Trophoblast cell (in vitro differentiated cells and primary cell): ENCODE measurements around the gene DRC7.

Source experiments
- DNase-seq, 2 donors: peaks; one replicate each; pipeline ENCODE4 v3.0.0-alpha.2; 2016
- H2AFZ ChIP-seq: 2 replicates; pipeline ENCODE4 v1.6.1; 2013; ENCODE audit warnings: low read length, moderate library complexity, mild to moderate bottlenecking; ENCODE audit not compliant: insufficient read depth, poor library complexity
- H2AK5ac ChIP-seq: 2 replicates; pipeline ENCODE4 v1.6.1; 2013; ENCODE audit warnings: mild to moderate bottlenecking, low read length
- H2BK120ac ChIP-seq: 2 replicates; pipeline ENCODE4 v1.6.1; 2013; ENCODE audit warnings: low read length, mild to moderate bottlenecking, moderate library complexity; ENCODE audit not compliant: insufficient read depth, poor library complexity
- H2BK12ac ChIP-seq: 2 replicates; pipeline ENCODE4 v1.6.1; 2013; ENCODE audit warnings: mild to moderate bottlenecking, low read length, moderate library complexity
- H2BK5ac ChIP-seq: 2 replicates; pipeline ENCODE4 v1.6.1; 2013; ENCODE audit warnings: low read length, low read depth, moderate library complexity, mild to moderate bottlenecking; ENCODE audit not compliant: poor library complexity
- H3K14ac ChIP-seq: 2 replicates; pipeline ENCODE4 v1.6.1; 2013; ENCODE audit warnings: mild to moderate bottlenecking, low read length
- H3K18ac ChIP-seq: 2 replicates; pipeline ENCODE4 v1.6.1; 2013; ENCODE audit warnings: mild to moderate bottlenecking, low read length
- H3K23ac ChIP-seq: 2 replicates; pipeline ENCODE4 v1.6.1; 2013; ENCODE audit warnings: low read length
- H3K27ac ChIP-seq: 2 replicates; pipeline ENCODE4 v1.5.1; 2013; ENCODE audit warnings: low read depth, mild to moderate bottlenecking, inconsistent platforms, low read length, moderate library complexity
- H3K27me3 ChIP-seq: 2 replicates; pipeline ENCODE4 v1.6.1; 2013; ENCODE audit warnings: inconsistent platforms, mild to moderate bottlenecking, low read length, moderate library complexity; ENCODE audit not compliant: insufficient read depth
- H3K36me3 ChIP-seq, 2 experiments: 1 replicate in 1 of 2; 2 replicates in 1 of 2; pipeline ENCODE4 v1.6.1; 2013; ENCODE audit warnings: low read length in 2 of 2, mild to moderate bottlenecking in 2 of 2, moderate library complexity in 1 of 2; ENCODE audit not compliant: insufficient read depth in 2 of 2, control insufficient read depth in 1 of 2
- H3K4ac ChIP-seq: 2 replicates; pipeline ENCODE4 v1.6.1; 2013; ENCODE audit warnings: low read depth, mild to moderate bottlenecking, low read length, moderate library complexity
- H3K4me1 ChIP-seq, 2 experiments: 1 replicate in 1 of 2; 2 replicates in 1 of 2; pipeline ENCODE4 v1.6.1; 2013; ENCODE audit warnings: low read length in 2 of 2, mild to moderate bottlenecking in 2 of 2, moderate library complexity in 1 of 2; ENCODE audit not compliant: insufficient read depth in 2 of 2, control insufficient read depth in 1 of 2
- H3K4me2 ChIP-seq: 2 replicates; pipeline ENCODE4 v1.6.1; 2013; ENCODE audit warnings: inconsistent platforms, mild to moderate bottlenecking, low read length, moderate library complexity
- H3K4me3 ChIP-seq: 2 replicates; pipeline ENCODE4 v1.5.1; 2013; ENCODE audit warnings: mild to moderate bottlenecking, low read depth, low read length, inconsistent platforms
- H3K79me1 ChIP-seq: one replicate; pipeline ENCODE4 v1.6.1; 2013; ENCODE audit warnings: low read length
- H3K79me2 ChIP-seq: 2 replicates; pipeline ENCODE4 v1.6.1; 2013; ENCODE audit warnings: low read length, mild to moderate bottlenecking; ENCODE audit not compliant: control insufficient read depth, insufficient read depth, poor library complexity
- H3K9ac ChIP-seq: 2 replicates; pipeline ENCODE4 v1.6.1; 2013; ENCODE audit warnings: mild to moderate bottlenecking, low read length
- H3K9me3 ChIP-seq: 2 replicates; pipeline ENCODE4 v1.6.1; 2013; ENCODE audit warnings: low read depth, mild to moderate bottlenecking, control low read depth, inconsistent platforms, low read length; ENCODE audit not compliant: insufficient read depth
- H4K12ac ChIP-seq: 2 replicates; pipeline ENCODE4 v1.6.1; 2013; ENCODE audit warnings: low read depth, mild to moderate bottlenecking, low read length, moderate library complexity
- H4K8ac ChIP-seq: 2 replicates; pipeline ENCODE4 v1.6.1; 2013; ENCODE audit warnings: low read depth, mild to moderate bottlenecking, low read length, moderate library complexity
- H4K91ac ChIP-seq: one replicate; pipeline ENCODE4 v1.6.1; 2013; ENCODE audit warnings: low read depth, mild to moderate bottlenecking, low read length, moderate library complexity
- WGBS: extraction: QIAGEN DNeasy Blood & Tissue Kit; methylation state at CpG from one replicate; pipeline ENCODE4 v1.1.7; 2013; ENCODE audit warnings: missing lambda C conversion rate; ENCODE audit not compliant: insufficient read length, insufficient coverage; ENCODE audit errors: extremely low coverage; 5-methylcytosine and 5-hydroxymethylcytosine counted together

The DRC7 gene

GRCh38 chr16:57740423-57741071 is 45.9 kb downstream of the DRC7 start:
- Histone ChIP-seq H4K8ac (no peak overlapping the region), H3K4me1 (peaks cover 10% of the 10 kb centered on the region in 2 experiments), H2AK5ac (no peak overlapping the region), H3K79me2 (no peaks in the 10 kb centered on the region), H2BK12ac (no peak overlapping the region), H3K4me2 (no peak overlapping the region), H3K4ac (no peak overlapping the region), H3K79me1 (no peaks in the 10 kb centered on the region), H2BK120ac (no peak overlapping the region), H3K36me3 (peaks cover 0 to 2% of the 10 kb centered on the region in 2 experiments), H2BK5ac (no peak overlapping the region), H2AFZ (no peak overlapping the region), H3K18ac (no peak overlapping the region), H4K91ac (no peak overlapping the region), H3K23ac (no peak overlapping the region), H3K27me3 (no peaks in the 10 kb centered on the region), H3K14ac (no peak overlapping the region), H3K27ac (no peak overlapping the region), H3K9ac (no peak overlapping the region), H4K12ac (no peak overlapping the region), H3K4me3 (no peak overlapping the region), H3K9me3 (peaks cover 5% of the 10 kb centered on the region)
- DNase-seq = no peak
- WGBS = no CpG with 5 or more reads among the region's 24 CpGs

- Histone ChIP-seq H3K4ac (no peak overlapping the region), H3K79me1 (no peaks in the 10 kb centered on the region), H3K79me2 (no peaks in the 10 kb centered on the region), H4K91ac (no peak overlapping the region), H3K27me3 (no peaks in the 10 kb centered on the region), H2AK5ac (no peak overlapping the region), H3K14ac (no peak overlapping the region), H3K4me2 (no peak overlapping the region), H4K12ac (no peak overlapping the region), H2AFZ (no peak overlapping the region), H3K9ac (no peak overlapping the region), H3K36me3 (peaks cover 0 to 2% of the 10 kb centered on the region in 2 experiments), H3K27ac (no peak overlapping the region), H2BK5ac (no peak overlapping the region), H2BK12ac (no peak overlapping the region), H3K9me3 (peaks cover 5% of the 10 kb centered on the region), H2BK120ac (no peak overlapping the region), H3K4me1 (peaks cover 2 to 3% of the 10 kb centered on the region in 2 experiments), H4K8ac (no peak overlapping the region), H3K4me3 (no peak overlapping the region), H3K18ac (no peak overlapping the region), H3K23ac (no peak overlapping the region)
- WGBS = no CpG with 5 or more reads among the region's 16 CpGs
- no peak for DNase-seq
These were observed 47.1 kb downstream of the DRC7 start for GRCh38 chr16:57741660-57742191.

- no peak overlapping the region for H2AK5ac ChIP-seq
- H4K91ac ChIP-seq = no peak overlapping the region
- H3K18ac ChIP-seq = no peak overlapping the region
- H3K9ac ChIP-seq = peak overlapping the region; percentile 12
- no peak overlapping the region for H3K4ac ChIP-seq
- no peaks in the 10 kb centered on the region for H3K79me2 ChIP-seq
- H4K12ac ChIP-seq = no peak overlapping the region
- H4K8ac ChIP-seq = no peak overlapping the region
- H2BK120ac ChIP-seq = no peak overlapping the region
- DNase-seq = no peak
- H2AFZ ChIP-seq = no peak overlapping the region
- H3K23ac ChIP-seq = no peak overlapping the region
- H3K4me1 ChIP-seq = no peaks in the 10 kb centered on the region
- no peaks in the 10 kb centered on the region for H3K27me3 ChIP-seq
- H3K14ac ChIP-seq = no peak overlapping the region
- no peak overlapping the region for H3K27ac ChIP-seq
- H3K36me3 ChIP-seq = peaks cover 0 to 2% of the 10 kb centered on the region in 2 experiments
- H3K4me3 ChIP-seq = no peak overlapping the region
- no peaks in the 10 kb centered on the region for H3K79me1 ChIP-seq
- no peak overlapping the region for H2BK12ac ChIP-seq
- no CpG with 5 or more reads among the region's 4 CpGs for WGBS
- no peak overlapping the region for H3K4me2 ChIP-seq
- H3K9me3 ChIP-seq = peaks cover 5% of the 10 kb centered on the region
- no peak overlapping the region for H2BK5ac ChIP-seq
These were observed 47.9 kb downstream of the DRC7 start for GRCh38 chr16:57742543-57742942.

GRCh38 chr16:57743458-57743857 is 48.9 kb downstream of the DRC7 start:
- H3K9me3 ChIP-seq = peaks cover 5% of the 10 kb centered on the region

More at GRCh38 chr16:57743458-57743857, 48.9 kb downstream of the DRC7 start:
- Histone ChIP-seq H3K4ac (no peak overlapping the region), H3K36me3 (peaks cover 0 to 2% of the 10 kb centered on the region in 2 experiments), H3K14ac (no peak overlapping the region), H3K27ac (no peak overlapping the region), H2BK5ac (no peak overlapping the region), H3K18ac (no peak overlapping the region), H2BK120ac (no peak overlapping the region), H3K4me1 (peaks cover 3 to 4% of the 10 kb centered on the region in 2 experiments), H2BK12ac (no peak overlapping the region), H3K79me2 (no peaks in the 10 kb centered on the region), H3K79me1 (peaks cover 2% of the 10 kb centered on the region), H4K12ac (no peak overlapping the region), H3K23ac (no peak overlapping the region), H3K9ac (no peak overlapping the region), H3K4me2 (no peak overlapping the region), H3K27me3 (no peaks in the 10 kb centered on the region), H2AFZ (no peak overlapping the region), H4K91ac (no peak overlapping the region), H3K4me3 (no peak overlapping the region), H4K8ac (no peak overlapping the region), H2AK5ac (no peak overlapping the region)
- no peak for DNase-seq
- whole genome bisulfite sequencing = no CpG with 5 or more reads among the region's 10 CpGs
